Gastrocnemius medialis (tissue), 4 donors: ENCODE data around the gene ZMYND15. TPM values are rescaled to one million over a fixed set of nuclear protein-coding genes. Genes with fewer than 3 reads are reported as not detected.

ENCODE experiments used
- ATAC-seq, 2 donors: fragments of 150-250 bp; one replicate each; pipeline ENCODE4 v1.9.1; 2016
- DNase-seq, 2 donors: peaks; one replicate each; pipeline ENCODE4 v3.0.0-alpha.2; 2019
- H3K27ac ChIP-seq, 4 donors: fragments of 200-600 bp; sonication (generic); 1 replicate in 1 of 4; 2 replicates in 3 of 4; pipeline ENCODE4 v1.5.1; 2016 to 2018; ENCODE audit warnings: mild to moderate bottlenecking in 2 of 4, moderate library complexity in 1 of 4
- H3K27me3 ChIP-seq, 3 donors: fragments of 200-600 bp; sonication (generic) in 2 of 3; 1 replicate in 1 of 3; 2 replicates in 2 of 3; pipeline versions ENCODE4 v1.5.1 to v1.6.0; 2016 to 2019; ENCODE audit warnings: mild to moderate bottlenecking in 1 of 3, moderate library complexity in 1 of 3
- H3K36me3 ChIP-seq, 2 donors: fragments of 200-600 bp; sonication (generic) in 1 of 2; one replicate each; pipeline ENCODE4 v1.5.1; 2017 to 2018
- H3K4me1 ChIP-seq, 2 donors: fragments of 200-600 bp; sonication (generic) in 1 of 2; one replicate each; pipeline ENCODE4 v1.5.1; 2016 to 2017; ENCODE audit warnings: mild to moderate bottlenecking in 2 of 2
- H3K4me3 ChIP-seq, 4 donors: fragments of 200-600 bp; sonication (generic) in 3 of 4; 1 replicate in 1 of 4; 2 replicates in 3 of 4; pipeline ENCODE4 v1.5.1; 2016 to 2019; ENCODE audit warnings: mild to moderate bottlenecking in 2 of 4
- H3K9me3 ChIP-seq, 3 donors: fragments of 200-600 bp; sonication (generic) in 2 of 3; 1 replicate in 1 of 3; 2 replicates in 2 of 3; pipeline ENCODE4 v1.5.1; 2016 to 2019
- CTCF ChIP-seq, 5 experiments: fragments of 450-650 bp in 3 of 5; fragments of 200-600 bp in 2 of 5; sonication (generic) in 2 of 5; IDR thresholded peaks in 4 of 5; conservative IDR thresholded peaks in 1 of 5; 1 replicate in 4 of 5; 2 replicates in 1 of 5; pipeline ENCODE4 v1.5.1; 2016 to 2019; ENCODE audit warnings: antibody characterized with exemption in 5 of 5, mild to moderate bottlenecking in 3 of 5, moderate library complexity in 3 of 5
- POLR2A ChIP-seq, 2 donors: fragments of 450-650 bp; IDR thresholded peaks; one replicate each; pipeline ENCODE4 v1.6.1; 2017; ENCODE audit warnings: antibody characterized with exemption in 2 of 2, mild to moderate bottlenecking in 2 of 2, moderate library complexity in 2 of 2
- in situ Hi-C, 4 donors: fragments of 200-750 bp; cut with MboI; loops; one replicate each; pipeline versions ENCODE4 v1.15.0 to v1.8.0; 2017; ENCODE audit warnings: low sequenced_read_pairs in 4 of 4
- intact Hi-C: fragments of 100-400 bp; cut with DNase I; formaldehyde crosslinking; loops from one replicate; pipeline ENCODE4 v1.15.1; 2023; ENCODE audit warnings: low total_unique reads
- total RNA-seq, 4 donors: library from RNA; depleted of rRNA; stranded (reverse); fragments of >200 nt; gene quantifications; one replicate each; pipeline versions ENCODE4 v1.1.0 to v1.2.3, GENCODE V29; 2016

ZMYND15 gene
- total RNA-seq, 4 donors from 2014 or later: not detected

DNA sequence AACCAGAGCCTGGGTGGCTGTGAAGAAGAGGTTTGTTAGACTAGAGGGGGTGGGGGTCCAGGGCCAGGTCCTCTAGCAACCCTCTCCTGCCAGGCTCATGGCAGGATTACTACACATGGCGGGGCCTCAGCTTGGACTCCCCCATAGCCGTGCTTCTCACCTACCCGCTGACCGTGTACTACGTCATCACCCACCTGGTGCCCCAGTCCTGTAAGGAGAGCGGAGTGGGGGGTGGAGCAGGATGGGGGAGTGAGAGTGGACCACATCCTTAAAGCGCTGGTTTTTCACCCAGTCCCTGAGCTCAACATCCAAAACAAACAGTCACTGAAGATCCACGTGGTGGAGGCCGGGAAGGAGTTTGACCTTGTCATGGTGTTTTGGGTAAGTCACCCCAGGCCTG lies 4.3 kb downstream of the ZMYND15 start:
- intact Hi-C loops: no loop called here
- Histone ChIP-seq H3K36me3 (no peaks in the 10 kb centered on the region), H3K27me3 (peaks cover 37 to 58% (median 56%) of the 10 kb centered on the region in 3 donors), H3K4me3 (no peak overlapping the region), H3K9me3 (no peaks in the 10 kb centered on the region), H3K4me1 (peaks cover 0 to 10% of the 10 kb centered on the region in 2 donors), H3K27ac (no peak overlapping the region)
- in situ Hi-C loops: no loop called here
- TF ChIP-seq CTCF (IDR thresholded peaks at IDR 0.05 in 4 of 5, conservative IDR thresholded peaks at IDR 0.05 in 1 of 5): no peak
- TF ChIP-seq POLR2A (IDR thresholded peaks at IDR 0.05): no peak
- DNase-seq (no peak), ATAC-seq (no peak)

DNA sequence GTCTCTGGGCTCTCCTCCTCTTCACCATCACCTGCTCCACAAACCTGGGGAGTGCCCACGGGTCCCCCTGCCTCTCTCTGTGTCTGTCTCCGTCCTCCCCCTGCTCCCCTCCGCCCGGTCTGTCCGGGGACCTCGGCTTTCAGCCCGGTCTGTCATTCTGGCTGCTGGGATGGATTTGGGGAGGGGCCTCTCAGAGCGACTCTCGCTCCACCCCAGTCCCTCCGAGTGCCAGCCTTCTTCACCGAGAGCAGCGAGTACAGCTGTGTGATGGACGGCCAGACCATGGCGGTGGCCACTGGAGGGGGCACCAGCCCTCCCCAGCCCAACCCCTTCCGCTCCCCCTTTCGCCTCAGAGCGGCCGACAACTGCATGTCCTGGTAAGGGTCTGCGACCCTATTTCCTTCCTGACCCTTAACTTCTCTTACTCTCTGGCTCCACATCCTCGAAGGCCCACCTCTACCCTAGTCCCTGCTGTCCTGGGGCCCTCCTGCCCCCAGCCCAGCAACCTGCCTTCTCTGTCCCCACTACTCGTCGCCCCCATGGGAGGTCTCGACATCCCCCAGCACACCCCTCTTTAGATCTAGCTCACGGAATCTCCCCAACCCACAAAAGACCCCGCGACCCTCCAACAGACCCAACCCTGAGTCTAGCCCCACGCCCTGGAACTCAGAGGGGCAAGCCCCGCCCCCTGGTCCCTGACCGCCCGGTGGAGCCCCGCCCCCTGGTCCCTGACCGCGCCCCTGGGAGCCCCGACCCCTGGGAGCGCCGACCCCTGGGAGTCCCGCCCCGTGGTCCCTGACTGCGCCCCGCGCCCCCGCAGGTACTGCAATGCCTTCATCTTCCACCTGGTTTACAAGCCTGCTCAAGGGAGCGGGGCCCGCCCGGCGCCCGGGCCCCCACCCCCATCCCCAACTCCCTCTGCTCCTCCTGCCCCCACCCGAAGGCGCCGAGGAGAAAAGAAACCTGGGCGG lies 5.7 kb downstream of the ZMYND15 start:
- in situ Hi-C loops: no loop called here
- Histone ChIP-seq H3K27me3 (peaks cover 48 to 57% (median 49%) of the 10 kb centered on the region in 3 donors), H3K4me3 (no peak overlapping the region), H3K36me3 (no peaks in the 10 kb centered on the region), H3K4me1 (no peaks in the 10 kb centered on the region), H3K27ac (no peak overlapping the region), H3K9me3 (no peaks in the 10 kb centered on the region)
- DNase-seq (no peak), ATAC-seq (no peak)
- intact Hi-C loops: no loop called here
- TF ChIP-seq POLR2A (IDR thresholded peaks at IDR 0.05) (no peak), CTCF (IDR thresholded peaks at IDR 0.05 in 4 of 5, conservative IDR thresholded peaks at IDR 0.05 in 1 of 5) (no peak)

DNA sequence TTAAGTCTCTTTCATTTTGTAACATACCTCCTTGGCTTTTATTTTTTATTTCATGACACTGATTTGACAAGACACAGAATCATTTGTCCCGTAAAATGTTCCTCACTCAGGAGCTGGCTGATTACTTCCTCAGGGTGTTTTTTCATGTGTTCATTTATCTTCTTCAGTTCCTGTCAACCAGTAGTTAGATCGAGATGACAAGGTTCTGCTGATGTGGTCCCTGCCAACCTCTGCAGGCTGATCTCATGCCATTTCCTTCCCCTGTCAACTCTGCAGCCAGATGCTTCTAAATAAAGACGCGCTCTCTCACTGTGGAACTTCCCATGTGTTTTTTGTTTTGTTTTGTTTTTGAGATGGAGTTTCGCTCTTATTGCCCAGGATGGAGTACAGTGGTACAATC lies 8.2 kb downstream of the ZMYND15 start:
- TF ChIP-seq POLR2A (IDR thresholded peaks at IDR 0.05) (peak in 1 of 2 donors; percentile 10), CTCF (IDR thresholded peaks at IDR 0.05 in 4 of 5, conservative IDR thresholded peaks at IDR 0.05 in 1 of 5) (no peak)
- Histone ChIP-seq H3K36me3 (no peaks in the 10 kb centered on the region), H3K27me3 (peaks cover 57 to 67% (median 65%) of the 10 kb centered on the region in 3 donors), H3K4me3 (no peak overlapping the region), H3K9me3 (no peaks in the 10 kb centered on the region), H3K27ac (no peak overlapping the region), H3K4me1 (no peaks in the 10 kb centered on the region)
- DNase-seq: no peak
- ATAC-seq: no peak
- intact Hi-C loops (no loop called here), in situ Hi-C loops (no loop called here)

DNA sequence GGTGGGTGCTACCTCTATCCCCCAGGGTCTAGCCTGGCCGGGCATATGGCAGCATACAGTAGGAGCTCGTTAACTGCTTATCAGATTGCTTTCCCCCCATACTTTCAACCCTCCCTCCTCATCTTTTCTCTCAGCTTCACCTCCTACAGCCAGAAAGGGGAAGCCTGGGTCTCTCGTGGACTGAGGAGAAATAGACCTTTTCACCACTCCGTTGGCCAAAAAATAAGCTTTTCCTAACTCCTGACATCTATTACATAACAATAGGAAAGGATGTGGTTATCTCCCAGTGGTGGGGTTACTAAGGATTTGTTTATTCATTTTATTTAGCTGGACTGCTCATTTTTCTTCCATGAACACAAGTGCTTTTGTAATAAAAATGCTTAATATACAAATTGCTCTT lies 9.1 kb downstream of the ZMYND15 start:
- no peak overlapping the region for H3K27ac ChIP-seq
- ATAC-seq (no peak), DNase-seq (no peak)
- H3K36me3 ChIP-seq: no peaks in the 10 kb centered on the region
- H3K4me1 ChIP-seq: no peaks in the 10 kb centered on the region
- H3K4me3 ChIP-seq: no peak overlapping the region
- TF ChIP-seq CTCF (IDR thresholded peaks at IDR 0.05 in 4 of 5, conservative IDR thresholded peaks at IDR 0.05 in 1 of 5) (no peak), POLR2A (IDR thresholded peaks at IDR 0.05) (no peak)
- intact Hi-C loops: no loop called here
- in situ Hi-C loops: no loop called here
- H3K27me3 ChIP-seq: peaks cover 57 to 67% (median 62%) of the 10 kb centered on the region in 3 donors
- H3K9me3 ChIP-seq: no peaks in the 10 kb centered on the region
